DND-41 (cell line): ENCODE measurements around the gene PFDN2.

Source experiments
- ATAC-seq: fragments of 200-7000 bp; cut with Tn5 transposase; 3 replicates; pipeline ENCODE4 v1.9.1; 2021; ENCODE audit warnings: low read depth; ENCODE audit not compliant: insufficient read depth
- DNase-seq: peaks from one replicate; pipeline ENCODE4 v3.0.0-alpha.2; 2020
- H2AFZ ChIP-seq: 2 replicates; pipeline ENCODE4 v1.6.0; 2012; ENCODE audit warnings: low read depth, low read length
- H3K27ac ChIP-seq: 2 replicates; pipeline ENCODE4 v1.5.1; 2012; ENCODE audit warnings: low read length, inconsistent platforms
- H3K27me3 ChIP-seq: fragments of 200-600 bp; sonication (generic); 2 replicates; pipeline ENCODE4 v1.6.0; 2012; ENCODE audit warnings: low read length, mild to moderate bottlenecking, inconsistent platforms; ENCODE audit not compliant: insufficient read depth, poor library complexity
- H3K36me3 ChIP-seq: 2 replicates; pipeline ENCODE4 v1.5.1; 2012; ENCODE audit warnings: low read length, inconsistent platforms; ENCODE audit not compliant: insufficient read depth
- H3K4me1 ChIP-seq: 2 replicates; pipeline ENCODE4 v1.5.1; 2012; ENCODE audit warnings: mild to moderate bottlenecking, low read length; ENCODE audit not compliant: insufficient read depth
- H3K4me2 ChIP-seq: 2 replicates; pipeline ENCODE4 v1.6.0; 2012; ENCODE audit warnings: mild to moderate bottlenecking, moderate library complexity, low read length, inconsistent platforms; ENCODE audit not compliant: insufficient read depth
- H3K4me3 ChIP-seq, 2 experiments: fragments of 200-600 bp in 1 of 2; shearing (Covaris generic) in 1 of 2; 2 replicates each; pipeline ENCODE4 v1.5.1; 2012 to 2016; ENCODE audit warnings: inconsistent platforms in 2 of 2, low read length in 2 of 2, mild to moderate bottlenecking in 2 of 2, low read depth in 1 of 2, moderate library complexity in 1 of 2
- H3K79me2 ChIP-seq: 2 replicates; pipeline ENCODE4 v1.6.0; 2012; ENCODE audit warnings: low read length, inconsistent platforms; ENCODE audit not compliant: insufficient read depth
- H3K9ac ChIP-seq: 2 replicates; pipeline ENCODE4 v1.6.0; 2012; ENCODE audit warnings: low read depth, mild to moderate bottlenecking, inconsistent platforms, low read length, moderate library complexity
- H3K9me3 ChIP-seq: 2 replicates; pipeline ENCODE4 v1.5.1; 2012; ENCODE audit warnings: low read length, moderate library complexity, mild to moderate bottlenecking, inconsistent platforms; ENCODE audit not compliant: insufficient read depth, severe bottlenecking
- H4K20me1 ChIP-seq: 2 replicates; pipeline ENCODE4 v1.6.0; 2012; ENCODE audit warnings: low read length; ENCODE audit not compliant: insufficient read depth
- EZH2 ChIP-seq: IDR thresholded peaks from 3 replicates; pipeline ENCODE4 v1.6.1; 2012; ENCODE audit warnings: borderline replicate concordance, low read depth, mild to moderate bottlenecking, moderate library complexity, low read length, inconsistent platforms; ENCODE audit not compliant: severe bottlenecking
- TF ChIP-seq, protein P1 (sequence below): IDR thresholded peaks from 2 replicates; pipeline ENCODE4 v1.5.1; 2012; ENCODE audit warnings: borderline replicate concordance, low read length, moderate library complexity, mild to moderate bottlenecking; ENCODE audit not compliant: poor library complexity, severe bottlenecking; ENCODE audit errors: extremely low read depth

The PFDN2 gene

DNA sequence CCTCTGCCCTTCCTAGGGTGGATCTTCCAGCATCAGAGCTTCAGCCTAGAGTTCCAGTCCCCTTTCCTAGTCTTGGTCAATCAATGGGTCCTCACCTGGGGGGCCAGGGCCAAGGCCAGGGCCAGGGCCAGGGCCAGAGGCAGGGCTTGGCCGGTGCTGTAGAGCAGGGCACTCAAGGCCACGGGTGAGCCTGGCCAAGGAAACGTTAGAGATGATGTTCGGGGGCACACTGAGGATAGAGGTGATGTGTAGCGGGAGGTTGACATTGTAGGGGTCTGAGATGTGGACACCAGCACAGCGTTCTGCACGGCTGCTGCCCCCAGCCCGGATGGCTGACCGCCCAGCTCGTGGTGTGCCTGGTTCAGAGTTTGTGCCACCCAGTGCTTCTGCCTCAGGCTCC is 66.6 kb downstream of the PFDN2 start:
- no peak for TF ChIP-seq EZH2
- TF ChIP-seq, protein P1, sequence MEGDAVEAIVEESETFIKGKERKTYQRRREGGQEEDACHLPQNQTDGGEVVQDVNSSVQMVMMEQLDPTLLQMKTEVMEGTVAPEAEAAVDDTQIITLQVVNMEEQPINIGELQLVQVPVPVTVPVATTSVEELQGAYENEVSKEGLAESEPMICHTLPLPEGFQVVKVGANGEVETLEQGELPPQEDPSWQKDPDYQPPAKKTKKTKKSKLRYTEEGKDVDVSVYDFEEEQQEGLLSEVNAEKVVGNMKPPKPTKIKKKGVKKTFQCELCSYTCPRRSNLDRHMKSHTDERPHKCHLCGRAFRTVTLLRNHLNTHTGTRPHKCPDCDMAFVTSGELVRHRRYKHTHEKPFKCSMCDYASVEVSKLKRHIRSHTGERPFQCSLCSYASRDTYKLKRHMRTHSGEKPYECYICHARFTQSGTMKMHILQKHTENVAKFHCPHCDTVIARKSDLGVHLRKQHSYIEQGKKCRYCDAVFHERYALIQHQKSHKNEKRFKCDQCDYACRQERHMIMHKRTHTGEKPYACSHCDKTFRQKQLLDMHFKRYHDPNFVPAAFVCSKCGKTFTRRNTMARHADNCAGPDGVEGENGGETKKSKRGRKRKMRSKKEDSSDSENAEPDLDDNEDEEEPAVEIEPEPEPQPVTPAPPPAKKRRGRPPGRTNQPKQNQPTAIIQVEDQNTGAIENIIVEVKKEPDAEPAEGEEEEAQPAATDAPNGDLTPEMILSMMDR = no peak
- H4K20me1 ChIP-seq = 0 out of 2 replicates have a peak, but pooled peaks cover 4% of the 10 kb centered on the region
- no peak for DNase-seq
- no peak overlapping the region for H3K4me2 ChIP-seq
- H3K9me3 ChIP-seq = no peaks in the 10 kb centered on the region
- H3K9ac ChIP-seq = no peak overlapping the region
- H3K36me3 ChIP-seq = peaks cover 81% of the 10 kb centered on the region
- no peaks in the 10 kb centered on the region for H3K27me3 ChIP-seq
- H2AFZ ChIP-seq = no peak overlapping the region
- ATAC-seq = no peak
- H3K4me1 ChIP-seq = peaks cover 13% of the 10 kb centered on the region
- H3K79me2 ChIP-seq = peaks cover 11% of the 10 kb centered on the region; the same call in 1 of the 2 replicates
- H3K27ac ChIP-seq = no peak overlapping the region
- H3K4me3 ChIP-seq = no peak overlapping the region
